ENCODE data around the gene MARCHF6. TPM values are rescaled to one million over a fixed set of nuclear protein-coding genes. Genes with fewer than 3 reads are reported as not detected.

Gene MARCHF6
- total and polyA plus RNA-seq, 2 experiments from 2014 or later: 70.8 to 77.5 TPM

DNA sequence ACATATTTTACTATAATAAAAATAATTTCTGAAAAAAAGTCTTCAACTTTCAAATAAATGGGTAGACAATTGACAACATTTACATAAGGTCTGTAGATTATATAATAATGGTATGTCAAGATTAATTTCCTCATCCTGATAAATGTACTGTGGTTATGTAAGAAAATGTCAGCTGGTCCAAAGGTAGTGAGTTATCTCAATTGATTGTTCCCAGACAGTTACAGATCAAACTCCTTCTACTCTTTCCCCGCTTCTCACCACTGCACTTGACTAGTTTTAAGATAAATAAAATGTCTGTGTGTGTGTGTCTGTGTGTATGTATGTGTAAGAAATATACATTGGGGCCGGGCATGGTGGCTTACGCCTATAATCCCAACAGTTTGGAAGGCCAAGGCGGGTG is 16.4 kb upstream of the MARCHF6 start:
- Histone ChIP-seq H3K27me3 (ENCODE audit: insufficient read depth) (peaks cover 36% of the 10 kb centered on the region), H3K36me3 (ENCODE audit: insufficient read depth) (no peaks in the 10 kb centered on the region), H3K4me2 (no peak overlapping the region), H3K79me2 (replicated peaks; ENCODE audit: insufficient read depth) (no peaks in the 10 kb centered on the region), H4K20me1 (replicated peaks; ENCODE audit: insufficient read depth) (no peaks in the 10 kb centered on the region; the same call in 1 of the 2 replicates), H3K9me2 (ENCODE audit: insufficient read depth) (no peaks in the 10 kb centered on the region), H3F3A (replicated peaks; ENCODE audit: low read depth) (0 out of 2 replicates have a peak, but pooled peaks cover 6% of the 10 kb centered on the region), H3K4me3 (no peak overlapping the region), H3K27ac (ENCODE audit: low read depth) (no peak overlapping the region), H2AFZ (no peak overlapping the region), H3K4me1 (ENCODE audit: insufficient read depth) (peaks cover 11% of the 10 kb centered on the region)
- no peak overlapping the region for H3K4me3 Mint-ChIP-seq
- H3K27me3 Mint-ChIP-seq (ENCODE audit: insufficient read depth, low read depth, poor library complexity): peaks cover 36% of the 10 kb centered on the region
- ATAC-seq (no peak), DNase-seq (ENCODE audit: low spot score) (no peak)
- peaks cover 17% of the 10 kb centered on the region for H3K4me1 Mint-ChIP-seq
- TF ChIP-seq, protein P1, sequence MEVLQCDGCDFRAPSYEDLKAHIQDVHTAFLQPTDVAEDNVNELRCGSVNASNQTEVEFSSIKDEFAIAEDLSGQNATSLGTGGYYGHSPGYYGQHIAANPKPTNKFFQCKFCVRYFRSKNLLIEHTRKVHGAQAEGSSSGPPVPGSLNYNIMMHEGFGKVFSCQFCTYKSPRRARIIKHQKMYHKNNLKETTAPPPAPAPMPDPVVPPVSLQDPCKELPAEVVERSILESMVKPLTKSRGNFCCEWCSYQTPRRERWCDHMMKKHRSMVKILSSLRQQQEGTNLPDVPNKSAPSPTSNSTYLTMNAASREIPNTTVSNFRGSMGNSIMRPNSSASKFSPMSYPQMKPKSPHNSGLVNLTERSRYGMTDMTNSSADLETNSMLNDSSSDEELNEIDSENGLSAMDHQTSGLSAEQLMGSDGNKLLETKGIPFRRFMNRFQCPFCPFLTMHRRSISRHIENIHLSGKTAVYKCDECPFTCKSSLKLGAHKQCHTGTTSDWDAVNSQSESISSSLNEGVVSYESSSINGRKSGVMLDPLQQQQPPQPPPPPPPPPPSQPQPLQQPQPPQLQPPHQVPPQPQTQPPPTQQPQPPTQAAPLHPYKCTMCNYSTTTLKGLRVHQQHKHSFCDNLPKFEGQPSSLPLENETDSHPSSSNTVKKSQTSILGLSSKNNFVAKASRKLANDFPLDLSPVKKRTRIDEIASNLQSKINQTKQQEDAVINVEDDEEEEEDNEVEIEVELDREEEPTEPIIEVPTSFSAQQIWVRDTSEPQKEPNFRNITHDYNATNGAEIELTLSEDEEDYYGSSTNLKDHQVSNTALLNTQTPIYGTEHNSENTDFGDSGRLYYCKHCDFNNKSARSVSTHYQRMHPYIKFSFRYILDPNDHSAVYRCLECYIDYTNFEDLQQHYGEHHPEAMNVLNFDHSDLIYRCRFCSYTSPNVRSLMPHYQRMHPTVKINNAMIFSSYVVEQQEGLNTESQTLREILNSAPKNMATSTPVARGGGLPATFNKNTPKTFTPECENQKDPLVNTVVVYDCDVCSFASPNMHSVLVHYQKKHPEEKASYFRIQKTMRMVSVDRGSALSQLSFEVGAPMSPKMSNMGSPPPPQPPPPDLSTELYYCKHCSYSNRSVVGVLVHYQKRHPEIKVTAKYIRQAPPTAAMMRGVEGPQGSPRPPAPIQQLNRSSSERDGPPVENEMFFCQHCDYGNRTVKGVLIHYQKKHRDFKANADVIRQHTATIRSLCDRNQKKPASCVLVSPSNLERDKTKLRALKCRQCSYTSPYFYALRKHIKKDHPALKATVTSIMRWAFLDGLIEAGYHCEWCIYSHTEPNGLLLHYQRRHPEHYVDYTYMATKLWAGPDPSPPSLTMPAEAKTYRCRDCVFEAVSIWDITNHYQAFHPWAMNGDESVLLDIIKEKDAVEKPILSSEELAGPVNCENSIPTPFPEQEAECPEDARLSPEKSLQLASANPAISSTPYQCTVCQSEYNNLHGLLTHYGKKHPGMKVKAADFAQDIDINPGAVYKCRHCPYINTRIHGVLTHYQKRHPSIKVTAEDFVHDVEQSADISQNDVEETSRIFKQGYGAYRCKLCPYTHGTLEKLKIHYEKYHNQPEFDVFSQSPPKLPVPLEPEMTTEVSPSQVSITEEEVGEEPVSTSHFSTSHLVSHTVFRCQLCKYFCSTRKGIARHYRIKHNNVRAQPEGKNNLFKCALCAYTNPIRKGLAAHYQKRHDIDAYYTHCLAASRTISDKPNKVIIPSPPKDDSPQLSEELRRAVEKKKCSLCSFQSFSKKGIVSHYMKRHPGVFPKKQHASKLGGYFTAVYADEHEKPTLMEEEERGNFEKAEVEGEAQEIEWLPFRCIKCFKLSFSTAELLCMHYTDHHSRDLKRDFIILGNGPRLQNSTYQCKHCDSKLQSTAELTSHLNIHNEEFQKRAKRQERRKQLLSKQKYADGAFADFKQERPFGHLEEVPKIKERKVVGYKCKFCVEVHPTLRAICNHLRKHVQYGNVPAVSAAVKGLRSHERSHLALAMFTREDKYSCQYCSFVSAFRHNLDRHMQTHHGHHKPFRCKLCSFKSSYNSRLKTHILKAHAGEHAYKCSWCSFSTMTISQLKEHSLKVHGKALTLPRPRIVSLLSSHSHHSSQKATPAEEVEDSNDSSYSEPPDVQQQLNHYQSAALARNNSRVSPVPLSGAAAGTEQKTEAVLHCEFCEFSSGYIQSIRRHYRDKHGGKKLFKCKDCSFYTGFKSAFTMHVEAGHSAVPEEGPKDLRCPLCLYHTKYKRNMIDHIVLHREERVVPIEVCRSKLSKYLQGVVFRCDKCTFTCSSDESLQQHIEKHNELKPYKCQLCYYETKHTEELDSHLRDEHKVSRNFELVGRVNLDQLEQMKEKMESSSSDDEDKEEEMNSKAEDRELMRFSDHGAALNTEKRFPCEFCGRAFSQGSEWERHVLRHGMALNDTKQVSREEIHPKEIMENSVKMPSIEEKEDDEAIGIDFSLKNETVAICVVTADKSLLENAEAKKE (CRISPR knock-in tag; IDR thresholded peaks at IDR 0.05): no peak
- TF ChIP-seq CREB1 (CRISPR knock-in tag; IDR thresholded peaks at IDR 0.05; ENCODE audit: low read depth): no peak
- TF ChIP-seq NANOG (IDR thresholded peaks at IDR 0.05; ENCODE audit: borderline replicate concordance): no peak
- no peak for TF ChIP-seq ZNF114 (CRISPR knock-in tag; IDR thresholded peaks at IDR 0.05)
- TF ChIP-seq POLR2AphosphoS5 (IDR thresholded peaks at IDR 0.05; ENCODE audit: low read depth): no peak
- TF ChIP-seq JUNB (IDR thresholded peaks at IDR 0.05; ENCODE audit: unreplicated experiment): no peak
- no peak for TF ChIP-seq EZH2phosphoT487 (IDR thresholded peaks at IDR 0.05; ENCODE audit: unreplicated experiment)
- no peak for TF ChIP-seq CTCF (conservative IDR thresholded peaks at IDR 0.05; ENCODE audit: low read depth in 2 of 2)
- no peak for TF ChIP-seq STAT1 (IDR thresholded peaks at IDR 0.05; ENCODE audit: unreplicated experiment)
- TF ChIP-seq EZH2 (IDR thresholded peaks at IDR 0.05; ENCODE audit: low read depth, unreplicated experiment): no peak
- TF ChIP-seq REST (IDR thresholded peaks at IDR 0.05; ENCODE audit: unreplicated experiment): no peak
- no peak for TF ChIP-seq ZNF331 (CRISPR knock-in tag; IDR thresholded peaks at IDR 0.05; ENCODE audit: low read depth)
- TF ChIP-seq, protein P2, sequence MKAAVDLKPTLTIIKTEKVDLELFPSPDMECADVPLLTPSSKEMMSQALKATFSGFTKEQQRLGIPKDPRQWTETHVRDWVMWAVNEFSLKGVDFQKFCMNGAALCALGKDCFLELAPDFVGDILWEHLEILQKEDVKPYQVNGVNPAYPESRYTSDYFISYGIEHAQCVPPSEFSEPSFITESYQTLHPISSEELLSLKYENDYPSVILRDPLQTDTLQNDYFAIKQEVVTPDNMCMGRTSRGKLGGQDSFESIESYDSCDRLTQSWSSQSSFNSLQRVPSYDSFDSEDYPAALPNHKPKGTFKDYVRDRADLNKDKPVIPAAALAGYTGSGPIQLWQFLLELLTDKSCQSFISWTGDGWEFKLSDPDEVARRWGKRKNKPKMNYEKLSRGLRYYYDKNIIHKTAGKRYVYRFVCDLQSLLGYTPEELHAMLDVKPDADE (IDR thresholded peaks at IDR 0.05): no peak
- H3K9me3 Mint-ChIP-seq: no peaks in the 10 kb centered on the region; the same call in 2 of the 3 replicates
- H3K36me3 Mint-ChIP-seq (ENCODE audit: low read depth): no peaks in the 10 kb centered on the region; the same call in 1 of the 3 replicates
- no peak overlapping the region for H3K27ac Mint-ChIP-seq

All from GM23338 (cell line).